ENCODE data around the gene ZBTB24. TPM values are rescaled to one million over a fixed set of nuclear protein-coding genes. Genes with fewer than 3 reads are reported as not detected.

ZBTB24 gene
- total RNA-seq, 1 experiment from 2014 or later = 11.5 TPM

DNA sequence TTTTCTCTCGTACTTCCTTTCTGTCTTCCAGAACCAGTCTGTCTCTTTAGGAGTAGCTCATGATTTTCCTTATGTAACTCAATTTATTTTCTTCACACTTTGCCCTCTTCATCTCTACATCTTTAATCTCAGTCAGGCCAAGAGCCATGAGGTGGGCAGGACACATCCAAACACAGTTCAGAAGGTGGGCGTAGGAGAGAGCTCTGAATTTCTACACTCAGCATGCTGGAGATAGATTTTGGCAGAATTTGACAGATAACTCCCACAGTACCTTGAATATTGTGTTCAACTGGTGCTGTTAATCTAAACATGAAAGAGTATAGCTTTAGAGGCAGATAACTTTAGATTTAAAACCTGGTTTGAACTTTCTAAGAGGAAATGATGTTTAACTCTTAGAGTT, 23.8 kb upstream of the ZBTB24 start:
- no peaks in the 10 kb centered on the region for H3K27me3 Mint-ChIP-seq (ENCODE audit: unreplicated experiment)
- no peak overlapping the region for H3K27ac Mint-ChIP-seq (ENCODE audit: unreplicated experiment)
- H3K9me3 Mint-ChIP-seq (ENCODE audit: low read depth, unreplicated experiment) = no peaks in the 10 kb centered on the region
- no peak overlapping the region for H3K4me3 Mint-ChIP-seq (ENCODE audit: low read depth, unreplicated experiment)
- CTCF ChIA-PET = no interaction called here
- intact Hi-C loops (cut with micrococcal nuclease; ENCODE audit: unreplicated experiment) = no loop called here
- no TSS peak for BruUV-seq (replicated peaks)
- H3K36me3 Mint-ChIP-seq (ENCODE audit: insufficient read depth, unreplicated experiment) = no peaks in the 10 kb centered on the region
- peaks cover 9% of the 10 kb centered on the region for H3K4me1 Mint-ChIP-seq (ENCODE audit: low read depth, unreplicated experiment)
- TF ChIP-seq, protein P1, sequence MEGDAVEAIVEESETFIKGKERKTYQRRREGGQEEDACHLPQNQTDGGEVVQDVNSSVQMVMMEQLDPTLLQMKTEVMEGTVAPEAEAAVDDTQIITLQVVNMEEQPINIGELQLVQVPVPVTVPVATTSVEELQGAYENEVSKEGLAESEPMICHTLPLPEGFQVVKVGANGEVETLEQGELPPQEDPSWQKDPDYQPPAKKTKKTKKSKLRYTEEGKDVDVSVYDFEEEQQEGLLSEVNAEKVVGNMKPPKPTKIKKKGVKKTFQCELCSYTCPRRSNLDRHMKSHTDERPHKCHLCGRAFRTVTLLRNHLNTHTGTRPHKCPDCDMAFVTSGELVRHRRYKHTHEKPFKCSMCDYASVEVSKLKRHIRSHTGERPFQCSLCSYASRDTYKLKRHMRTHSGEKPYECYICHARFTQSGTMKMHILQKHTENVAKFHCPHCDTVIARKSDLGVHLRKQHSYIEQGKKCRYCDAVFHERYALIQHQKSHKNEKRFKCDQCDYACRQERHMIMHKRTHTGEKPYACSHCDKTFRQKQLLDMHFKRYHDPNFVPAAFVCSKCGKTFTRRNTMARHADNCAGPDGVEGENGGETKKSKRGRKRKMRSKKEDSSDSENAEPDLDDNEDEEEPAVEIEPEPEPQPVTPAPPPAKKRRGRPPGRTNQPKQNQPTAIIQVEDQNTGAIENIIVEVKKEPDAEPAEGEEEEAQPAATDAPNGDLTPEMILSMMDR (IDR thresholded peaks at IDR 0.05; ENCODE audit: unreplicated experiment) = no peak
- DNase-seq = no peak

DNA sequence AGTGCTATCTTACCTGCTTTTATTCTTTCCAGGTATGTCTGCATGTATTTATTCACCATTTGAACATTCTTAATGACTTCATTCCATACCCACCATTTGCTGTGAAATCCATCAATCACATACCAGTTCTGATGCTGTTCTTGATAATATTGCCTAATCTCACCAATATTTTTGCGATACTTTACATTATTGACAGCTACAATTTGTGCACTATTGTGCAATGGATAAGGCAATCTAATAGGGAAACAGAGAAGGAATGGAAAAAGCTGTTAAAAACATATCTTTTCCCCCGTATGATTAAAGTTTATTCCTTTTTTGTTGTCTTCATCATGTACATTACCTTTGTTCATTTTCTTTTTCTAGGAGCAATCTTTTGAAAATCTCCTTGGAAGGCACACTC, 23.3 kb upstream of the ZBTB24 start:
- DNase-seq = no peak
- TF ChIP-seq, protein P1 (IDR thresholded peaks at IDR 0.05; ENCODE audit: unreplicated experiment) = no peak
- CTCF ChIA-PET = no interaction called here
- intact Hi-C loops (cut with micrococcal nuclease; ENCODE audit: unreplicated experiment) = no loop called here
- Mint-ChIP-seq H3K4me3 (ENCODE audit: low read depth, unreplicated experiment) (no peak overlapping the region), H3K27ac (ENCODE audit: unreplicated experiment) (no peak overlapping the region), H3K36me3 (ENCODE audit: insufficient read depth, unreplicated experiment) (no peaks in the 10 kb centered on the region), H3K27me3 (ENCODE audit: unreplicated experiment) (no peaks in the 10 kb centered on the region), H3K4me1 (ENCODE audit: low read depth, unreplicated experiment) (peaks cover 9% of the 10 kb centered on the region), H3K9me3 (ENCODE audit: low read depth, unreplicated experiment) (no peaks in the 10 kb centered on the region)
- BruUV-seq (replicated peaks) = no TSS peak

DNA sequence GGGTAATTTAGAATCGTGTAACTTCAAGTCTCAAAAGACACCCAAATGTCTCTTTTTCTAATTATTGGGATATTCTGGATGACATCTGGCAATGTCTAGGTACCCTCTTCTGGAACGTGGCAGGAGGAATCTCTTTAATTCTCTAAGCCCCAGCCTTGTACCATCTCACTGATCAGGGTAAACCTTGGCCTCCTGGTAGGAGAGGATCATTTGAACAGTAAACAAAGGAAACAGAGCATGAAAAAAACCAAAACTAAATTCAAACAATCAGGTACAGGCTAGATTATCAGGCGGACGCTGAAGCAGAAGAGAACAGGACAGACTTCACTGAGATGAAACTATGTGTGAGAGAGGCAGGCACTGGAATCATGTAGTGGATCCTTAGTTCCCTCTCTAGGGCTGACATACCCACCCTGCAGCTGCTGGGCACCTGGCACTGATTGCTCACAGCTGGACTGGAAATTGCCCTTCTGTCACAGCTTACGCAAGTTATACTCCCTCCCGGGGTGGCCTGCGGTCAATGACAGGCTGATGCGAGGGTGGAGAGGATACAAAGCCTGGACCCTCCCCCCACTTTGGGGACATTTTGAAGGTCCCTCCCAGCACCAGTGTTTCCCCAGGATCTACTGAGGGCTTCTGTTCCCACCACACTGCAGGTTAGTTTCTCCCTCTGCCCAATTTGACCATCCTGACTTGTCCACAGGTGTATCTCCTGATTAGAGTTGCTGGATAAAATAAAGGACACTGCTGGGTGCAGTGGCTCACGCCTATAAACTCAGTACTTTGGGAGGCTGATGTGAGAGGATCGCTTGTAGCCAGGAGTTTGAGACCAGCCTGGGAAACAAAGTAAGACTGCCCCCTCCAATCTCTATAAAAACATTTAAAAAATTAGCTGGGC, 20.6 kb upstream of the ZBTB24 start:
- Mint-ChIP-seq H3K4me1 (ENCODE audit: low read depth, unreplicated experiment) (peaks cover 9% of the 10 kb centered on the region), H3K27ac (ENCODE audit: unreplicated experiment) (no peak overlapping the region), H3K4me3 (ENCODE audit: low read depth, unreplicated experiment) (no peak overlapping the region), H3K27me3 (ENCODE audit: unreplicated experiment) (no peaks in the 10 kb centered on the region), H3K9me3 (ENCODE audit: low read depth, unreplicated experiment) (no peaks in the 10 kb centered on the region), H3K36me3 (ENCODE audit: insufficient read depth, unreplicated experiment) (no peaks in the 10 kb centered on the region)
- intact Hi-C loops (cut with micrococcal nuclease; ENCODE audit: unreplicated experiment) = no loop called here
- TF ChIP-seq, protein P1 (IDR thresholded peaks at IDR 0.05; ENCODE audit: unreplicated experiment) = no peak
- no TSS peak for BruUV-seq (replicated peaks)
- CTCF ChIA-PET = no interaction called here
- DNase-seq = no peak

DNA sequence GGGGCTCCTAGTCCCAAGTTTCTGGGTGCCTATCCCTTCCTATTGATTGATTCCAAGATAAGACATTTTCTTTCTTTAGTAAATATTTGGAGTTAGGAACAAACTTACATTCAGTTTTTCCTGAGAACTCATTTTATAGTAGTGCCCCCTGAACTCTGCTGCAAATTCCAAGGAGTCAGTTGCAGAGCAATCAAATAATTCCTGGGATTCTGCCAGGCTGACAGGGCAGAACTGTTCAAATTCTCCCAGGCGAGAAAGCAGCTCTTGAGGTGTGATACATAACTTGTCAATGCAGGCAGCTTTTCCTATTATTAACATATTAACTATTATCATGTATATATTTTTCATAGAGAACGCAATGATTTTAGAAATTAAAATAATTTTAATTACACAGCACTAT, 15.9 kb upstream of the ZBTB24 start:
- Mint-ChIP-seq H3K27ac (ENCODE audit: unreplicated experiment) (no peak overlapping the region), H3K36me3 (ENCODE audit: insufficient read depth, unreplicated experiment) (no peaks in the 10 kb centered on the region), H3K9me3 (ENCODE audit: low read depth, unreplicated experiment) (no peaks in the 10 kb centered on the region), H3K4me3 (ENCODE audit: low read depth, unreplicated experiment) (no peak overlapping the region), H3K4me1 (ENCODE audit: low read depth, unreplicated experiment) (no peaks in the 10 kb centered on the region), H3K27me3 (ENCODE audit: unreplicated experiment) (peaks cover 22% of the 10 kb centered on the region)
- CTCF ChIA-PET = no interaction called here
- intact Hi-C loops (cut with micrococcal nuclease; ENCODE audit: unreplicated experiment) = no loop called here
- BruUV-seq (replicated peaks) = no TSS peak
- no peak for DNase-seq
- TF ChIP-seq, protein P1 (IDR thresholded peaks at IDR 0.05; ENCODE audit: unreplicated experiment) = no peak

Measured in Calu3 (cell line).